ENCODE measurements around the gene GALT.

Gene GALT

DNA sequence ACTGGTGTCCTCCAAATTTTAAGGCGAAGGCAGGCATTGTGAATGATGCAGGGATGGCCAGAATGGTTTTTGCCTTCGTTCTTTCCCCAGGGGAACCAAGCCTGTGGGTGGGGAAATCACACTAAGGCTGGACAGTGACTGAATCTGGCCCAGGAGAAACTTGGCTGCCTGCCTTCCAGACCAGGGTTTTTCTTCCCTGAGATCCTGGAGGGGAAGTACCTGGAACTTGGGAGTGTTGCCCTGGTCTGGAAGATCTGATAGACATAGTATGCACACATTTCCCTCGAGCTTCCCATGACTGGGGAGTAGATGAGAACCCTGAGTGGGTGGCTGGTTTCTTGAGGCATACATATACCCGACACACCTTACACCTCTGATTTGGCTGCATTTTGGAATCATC is 4.8 kb downstream of the GALT start:
- no peaks in the 10 kb centered on the region for H3K9me2 ChIP-seq (replicated peaks; ENCODE audit: insufficient read depth, low read length)
- H3K9ac ChIP-seq (ENCODE audit: low read length), result no peak overlapping the region
- no peaks in the 10 kb centered on the region for H3F3A ChIP-seq (ENCODE audit: insufficient read depth)
- no peak overlapping the region for H2AFZ ChIP-seq (ENCODE audit: low read depth, low read length, severe bottlenecking)
- no peak for TF ChIP-seq EZH2phosphoT487 (conservative IDR thresholded peaks at IDR 0.05; ENCODE audit: low read length)
- TF ChIP-seq, protein P1, sequence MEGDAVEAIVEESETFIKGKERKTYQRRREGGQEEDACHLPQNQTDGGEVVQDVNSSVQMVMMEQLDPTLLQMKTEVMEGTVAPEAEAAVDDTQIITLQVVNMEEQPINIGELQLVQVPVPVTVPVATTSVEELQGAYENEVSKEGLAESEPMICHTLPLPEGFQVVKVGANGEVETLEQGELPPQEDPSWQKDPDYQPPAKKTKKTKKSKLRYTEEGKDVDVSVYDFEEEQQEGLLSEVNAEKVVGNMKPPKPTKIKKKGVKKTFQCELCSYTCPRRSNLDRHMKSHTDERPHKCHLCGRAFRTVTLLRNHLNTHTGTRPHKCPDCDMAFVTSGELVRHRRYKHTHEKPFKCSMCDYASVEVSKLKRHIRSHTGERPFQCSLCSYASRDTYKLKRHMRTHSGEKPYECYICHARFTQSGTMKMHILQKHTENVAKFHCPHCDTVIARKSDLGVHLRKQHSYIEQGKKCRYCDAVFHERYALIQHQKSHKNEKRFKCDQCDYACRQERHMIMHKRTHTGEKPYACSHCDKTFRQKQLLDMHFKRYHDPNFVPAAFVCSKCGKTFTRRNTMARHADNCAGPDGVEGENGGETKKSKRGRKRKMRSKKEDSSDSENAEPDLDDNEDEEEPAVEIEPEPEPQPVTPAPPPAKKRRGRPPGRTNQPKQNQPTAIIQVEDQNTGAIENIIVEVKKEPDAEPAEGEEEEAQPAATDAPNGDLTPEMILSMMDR (IDR thresholded peaks at IDR 0.05; ENCODE audit: insufficient read depth, low read length, poor library complexity, severe bottlenecking), result no peak
- H3K27me3 ChIP-seq (ENCODE audit: low read length), result no peaks in the 10 kb centered on the region
- no peaks in the 10 kb centered on the region for H3K36me3 ChIP-seq (ENCODE audit: low read length)
- no peak overlapping the region for H3K4me2 ChIP-seq (ENCODE audit: low read depth, low read length, poor library complexity, severe bottlenecking)
- no peaks in the 10 kb centered on the region for H4K20me1 ChIP-seq (ENCODE audit: low read depth, low read length)
- H3K9me3 ChIP-seq (ENCODE audit: insufficient read depth, low read length), result no peaks in the 10 kb centered on the region
- H3K79me2 ChIP-seq (ENCODE audit: insufficient read depth, low read length), result no peaks in the 10 kb centered on the region
- H3K4me3 ChIP-seq (ENCODE audit: insufficient read depth, low read length, poor library complexity, severe bottlenecking), result no peak overlapping the region
- no peak overlapping the region for H3K27ac ChIP-seq (ENCODE audit: low read depth, low read length)

DNA sequence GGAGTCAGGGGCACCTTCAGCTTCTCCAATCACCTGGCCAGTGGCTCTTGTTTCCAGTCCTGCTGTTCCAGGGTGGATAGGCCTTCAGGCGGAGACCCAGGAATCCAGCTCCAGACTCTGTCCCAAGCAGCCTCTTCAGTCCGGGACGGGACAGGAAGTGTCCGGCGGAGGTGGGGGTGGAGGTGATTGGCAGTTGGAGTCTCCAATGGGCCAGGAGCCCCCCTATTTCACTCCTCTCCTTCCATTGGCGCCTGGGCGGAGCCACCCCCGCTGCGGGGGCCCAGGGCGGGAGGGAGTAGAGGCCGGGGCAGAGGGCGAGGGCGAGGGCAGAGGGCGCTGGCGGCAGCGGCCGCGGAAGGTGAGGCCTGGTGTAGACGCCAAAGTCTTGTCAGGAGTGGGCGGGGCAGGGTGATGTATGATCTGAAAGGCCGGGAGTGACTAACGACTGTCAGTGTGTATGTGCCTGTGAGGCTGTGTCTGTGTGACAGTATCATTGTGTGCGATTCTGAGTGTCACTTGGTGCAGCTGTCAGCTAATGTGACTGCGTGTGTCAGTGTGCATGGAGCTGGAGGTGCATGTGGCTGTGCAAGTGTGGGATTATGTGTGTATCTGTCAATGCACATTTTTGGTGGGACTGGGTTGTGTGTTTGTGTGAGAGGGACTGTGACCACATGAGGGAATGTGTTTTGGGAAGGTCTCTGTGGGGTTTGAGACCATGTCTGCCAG is 5.6 kb downstream of the GALT start, which contains the start of gene IL11RA:
Gene IL11RA (plus strand): TSS at position 310 of the 726 bp plus-strand sequence. CDS start 3,033 bp downstream, outside the sequence.
- H3K36me3 ChIP-seq (ENCODE audit: low read length), result no peaks in the 10 kb centered on the region
- H3K9me2 ChIP-seq (replicated peaks; ENCODE audit: insufficient read depth, low read length), result no peaks in the 10 kb centered on the region
- H3K9me3 ChIP-seq (ENCODE audit: insufficient read depth, low read length), result no peaks in the 10 kb centered on the region
- no peak for TF ChIP-seq EZH2phosphoT487 (conservative IDR thresholded peaks at IDR 0.05; ENCODE audit: low read length)
- TF ChIP-seq, protein P1 (IDR thresholded peaks at IDR 0.05; ENCODE audit: insufficient read depth, low read length, poor library complexity, severe bottlenecking), result no peak
- H3K9ac ChIP-seq (ENCODE audit: low read length), result no peak within 1 kb of the TSS
- H4K20me1 ChIP-seq (ENCODE audit: low read depth, low read length), result no peaks in the 10 kb centered on the region
- no peak within 1 kb of the TSS for H3K27ac ChIP-seq (ENCODE audit: low read depth, low read length)
- no peak within 1 kb of the TSS for H2AFZ ChIP-seq (ENCODE audit: low read depth, low read length, severe bottlenecking)
- H3K79me2 ChIP-seq (ENCODE audit: insufficient read depth, low read length), result no peaks in the 10 kb centered on the region
- no peaks in the 10 kb centered on the region for H3F3A ChIP-seq (ENCODE audit: insufficient read depth)
- H3K27me3 ChIP-seq (ENCODE audit: low read length), result no peaks in the 10 kb centered on the region
- no peak within 1 kb of the TSS for H3K4me3 ChIP-seq (ENCODE audit: insufficient read depth, low read length, poor library complexity, severe bottlenecking)
- no peak within 1 kb of the TSS for H3K4me2 ChIP-seq (ENCODE audit: low read depth, low read length, poor library complexity, severe bottlenecking)

DNA sequence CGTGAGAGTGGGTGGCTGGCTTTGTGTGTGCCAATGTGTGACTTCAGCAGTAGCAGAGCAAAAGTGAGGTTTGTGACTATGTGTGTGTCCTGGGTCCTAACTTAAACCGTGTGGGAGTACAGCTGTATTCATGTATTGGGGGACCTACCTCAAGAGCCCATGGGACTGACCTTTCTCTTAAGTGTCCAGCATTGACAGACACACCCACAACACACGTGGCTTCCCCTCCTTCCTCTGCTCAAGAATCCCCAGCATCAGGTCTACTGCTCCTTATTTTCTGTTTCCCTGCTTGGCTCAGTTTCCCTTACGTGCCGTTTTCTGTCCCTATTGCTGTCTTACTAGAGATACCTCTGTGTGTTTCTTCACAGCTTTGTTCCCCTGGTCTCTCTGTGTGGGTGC is 6.1 kb downstream of the GALT start:
- no peaks in the 10 kb centered on the region for H3K79me2 ChIP-seq (ENCODE audit: insufficient read depth, low read length)
- no peaks in the 10 kb centered on the region for H3K9me3 ChIP-seq (ENCODE audit: insufficient read depth, low read length)
- H3K27me3 ChIP-seq (ENCODE audit: low read length), result no peaks in the 10 kb centered on the region
- no peaks in the 10 kb centered on the region for H3K36me3 ChIP-seq (ENCODE audit: low read length)
- no peak overlapping the region for H3K4me2 ChIP-seq (ENCODE audit: low read depth, low read length, poor library complexity, severe bottlenecking)
- no peaks in the 10 kb centered on the region for H3K9me2 ChIP-seq (replicated peaks; ENCODE audit: insufficient read depth, low read length)
- no peak overlapping the region for H3K27ac ChIP-seq (ENCODE audit: low read depth, low read length)
- H4K20me1 ChIP-seq (ENCODE audit: low read depth, low read length), result no peaks in the 10 kb centered on the region
- TF ChIP-seq, protein P1 (IDR thresholded peaks at IDR 0.05; ENCODE audit: insufficient read depth, low read length, poor library complexity, severe bottlenecking), result no peak
- TF ChIP-seq EZH2phosphoT487 (conservative IDR thresholded peaks at IDR 0.05; ENCODE audit: low read length), result no peak
- H3K9ac ChIP-seq (ENCODE audit: low read length), result no peak overlapping the region
- H3F3A ChIP-seq (ENCODE audit: insufficient read depth), result no peaks in the 10 kb centered on the region
- no peak overlapping the region for H2AFZ ChIP-seq (ENCODE audit: low read depth, low read length, severe bottlenecking)
- no peak overlapping the region for H3K4me3 ChIP-seq (ENCODE audit: insufficient read depth, low read length, poor library complexity, severe bottlenecking)
